ENCODE results near the gene CANT1. TPM values are rescaled to one million over a fixed set of nuclear protein-coding genes. Genes with fewer than 3 reads are reported as not detected.
"Not testable (repeated sequence)": the region's sequence is repeated elsewhere in the genome, so short reads cannot be mapped to it uniquely, and the experiment has no call there.

The CANT1 gene
- total RNA-seq, 2 experiments from 2014 or later = 63.3 to 65.4 TPM

GRCh38 chr17:78972507-78973105 lies 37.0 kb downstream of the CANT1 start:
- no peak overlapping the region for H3K4me3 Mint-ChIP-seq
- peaks cover 13% of the 10 kb centered on the region for H3K4me1 Mint-ChIP-seq (ENCODE audit: low read depth)
- H3K9me3 Mint-ChIP-seq = no peaks in the 10 kb centered on the region
- H3K36me3 Mint-ChIP-seq = no peaks in the 10 kb centered on the region
- intact Hi-C loops (cut with micrococcal nuclease) = no loop called here
- CTCF ChIA-PET = interaction anchor here (0.6 to 6.6 kb wide), 7 partner anchors 14 to 475 kb away, joined by 3 to 89 read pairs (median 10); no protein-coding TSS in a partner anchor
- DNase-seq = no peak
- POLR2A ChIA-PET = interaction anchor here (1.6 kb wide), 1 partner anchor 107 kb away, joined by 4 read pairs; no protein-coding TSS in a partner anchor
- no peak overlapping the region for H3K27ac Mint-ChIP-seq
- H3K27me3 Mint-ChIP-seq = no peaks in the 10 kb centered on the region

- Mint-ChIP-seq H3K4me1 (ENCODE audit: low read depth) (peaks cover 6% of the 10 kb centered on the region), H3K36me3 (no peaks in the 10 kb centered on the region), H3K27me3 (no peaks in the 10 kb centered on the region), H3K27ac (no peak overlapping the region), H3K4me3 (no peak overlapping the region), H3K9me3 (no peaks in the 10 kb centered on the region)
- intact Hi-C loops (cut with micrococcal nuclease) = loop anchor here (1.0 to 2.0 kb wide), 2 partner anchors 39 to 107 kb away; no protein-coding TSS in a partner anchor
- CTCF ChIA-PET = interaction anchor here (0.6 to 6.6 kb wide), 21 partner anchors 8 to 474 kb away, joined by 3 to 89 read pairs (median 5); partner anchors contain the start of gene LGALS3BP
- POLR2A ChIA-PET = interaction anchor here (1.6 kb wide), 1 partner anchor 106 kb away, joined by 4 read pairs; no protein-coding TSS in a partner anchor
- no peak for DNase-seq
These were observed 37.6 kb downstream of the CANT1 start for GRCh38 chr17:78971756-78972506.

- Mint-ChIP-seq H3K27ac (peak overlapping the region; percentile 53), H3K4me3 (no peak overlapping the region), H3K36me3 (no peaks in the 10 kb centered on the region), H3K9me3 (no peaks in the 10 kb centered on the region), H3K27me3 (no peaks in the 10 kb centered on the region), H3K4me1 (ENCODE audit: low read depth) (peaks cover 6% of the 10 kb centered on the region)
- POLR2A ChIA-PET = interaction anchor here (1.6 kb wide), 1 partner anchor 105 kb away, joined by 4 read pairs; no protein-coding TSS in a partner anchor
- intact Hi-C loops (cut with micrococcal nuclease) = loop anchor here (1.0 to 2.0 kb wide), 2 partner anchors 38 to 106 kb away; no protein-coding TSS in a partner anchor
- CTCF ChIA-PET = interaction anchor here (0.8 to 6.6 kb wide), 20 partner anchors 9 to 474 kb away, joined by 3 to 89 read pairs (median 5); partner anchors contain the start of gene LGALS3BP
- peak; percentile 85 for DNase-seq
These were observed 38.5 kb downstream of the CANT1 start for GRCh38 chr17:78970834-78971755.

GRCh38 chr17:78969865-78970264 lies 39.7 kb downstream of the CANT1 start:
- Mint-ChIP-seq H3K27ac (no peak overlapping the region), H3K27me3 (no peaks in the 10 kb centered on the region), H3K4me1 (ENCODE audit: low read depth) (peaks cover 6% of the 10 kb centered on the region), H3K4me3 (no peak overlapping the region), H3K36me3 (no peaks in the 10 kb centered on the region), H3K9me3 (no peaks in the 10 kb centered on the region)
- intact Hi-C loops (cut with micrococcal nuclease) = loop anchor here (2.0 kb wide), 1 partner anchor 37 kb away; no protein-coding TSS in a partner anchor
- POLR2A ChIA-PET = no interaction called here
- CTCF ChIA-PET = interaction anchor here (1.4 to 6.6 kb wide), 4 partner anchors 29 to 107 kb away, joined by 3 to 89 read pairs (median 8); no protein-coding TSS in a partner anchor
- no peak for DNase-seq

DNA sequence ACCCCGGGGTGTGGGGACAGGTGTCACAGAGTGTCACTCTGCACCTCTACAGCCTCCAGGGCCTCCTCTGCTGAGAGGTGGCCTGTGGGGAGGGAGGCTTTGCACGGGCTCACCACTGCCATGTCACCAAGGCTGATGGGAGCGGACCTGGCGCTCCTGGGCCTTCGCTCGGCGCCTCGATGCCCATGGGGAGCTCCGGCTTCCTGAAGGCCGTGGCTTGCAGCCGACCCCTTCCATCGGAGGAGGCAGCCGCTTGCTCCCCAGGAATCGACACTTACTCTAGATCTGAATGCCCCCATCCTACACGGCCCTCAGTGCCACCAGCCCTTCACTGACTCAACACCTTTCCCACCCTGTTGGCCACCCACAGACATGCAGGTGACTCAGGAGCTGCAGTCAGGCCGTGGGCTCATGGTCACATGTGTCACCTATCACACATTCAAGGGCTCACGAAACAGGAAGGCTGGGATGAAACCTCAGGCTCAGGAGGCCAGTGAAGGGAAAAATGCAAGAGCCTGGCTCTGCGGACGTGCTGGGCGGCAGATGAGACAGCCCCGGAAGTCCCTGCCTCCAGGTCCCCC lies 41.7 kb downstream of the CANT1 start:
- Mint-ChIP-seq H3K27me3 (no peaks in the 10 kb centered on the region), H3K4me3 (no peak overlapping the region), H3K4me1 (ENCODE audit: low read depth) (peaks cover 6% of the 10 kb centered on the region), H3K36me3 (no peaks in the 10 kb centered on the region), H3K9me3 (no peaks in the 10 kb centered on the region), H3K27ac (no peak overlapping the region)
- POLR2A ChIA-PET = no interaction called here
- intact Hi-C loops (cut with micrococcal nuclease) = no loop called here
- no peak for DNase-seq
- CTCF ChIA-PET = interaction anchor here (6.6 kb wide), 1 partner anchor 102 kb away, joined by 89 read pairs; no protein-coding TSS in a partner anchor

- POLR2A ChIA-PET = no interaction called here
- Mint-ChIP-seq H3K27me3 (no peaks in the 10 kb centered on the region), H3K9me3 (no peaks in the 10 kb centered on the region), H3K4me3 (no peak overlapping the region), H3K27ac (no peak overlapping the region), H3K36me3 (no peaks in the 10 kb centered on the region), H3K4me1 (ENCODE audit: low read depth) (peaks cover 6% of the 10 kb centered on the region)
- intact Hi-C loops (cut with micrococcal nuclease) = no loop called here
- no peak for DNase-seq
- CTCF ChIA-PET = interaction anchor here (6.6 kb wide), 1 partner anchor 101 kb away, joined by 89 read pairs; no protein-coding TSS in a partner anchor
These were observed 42.5 kb downstream of the CANT1 start for GRCh38 chr17:78966910-78967600.

DNA sequence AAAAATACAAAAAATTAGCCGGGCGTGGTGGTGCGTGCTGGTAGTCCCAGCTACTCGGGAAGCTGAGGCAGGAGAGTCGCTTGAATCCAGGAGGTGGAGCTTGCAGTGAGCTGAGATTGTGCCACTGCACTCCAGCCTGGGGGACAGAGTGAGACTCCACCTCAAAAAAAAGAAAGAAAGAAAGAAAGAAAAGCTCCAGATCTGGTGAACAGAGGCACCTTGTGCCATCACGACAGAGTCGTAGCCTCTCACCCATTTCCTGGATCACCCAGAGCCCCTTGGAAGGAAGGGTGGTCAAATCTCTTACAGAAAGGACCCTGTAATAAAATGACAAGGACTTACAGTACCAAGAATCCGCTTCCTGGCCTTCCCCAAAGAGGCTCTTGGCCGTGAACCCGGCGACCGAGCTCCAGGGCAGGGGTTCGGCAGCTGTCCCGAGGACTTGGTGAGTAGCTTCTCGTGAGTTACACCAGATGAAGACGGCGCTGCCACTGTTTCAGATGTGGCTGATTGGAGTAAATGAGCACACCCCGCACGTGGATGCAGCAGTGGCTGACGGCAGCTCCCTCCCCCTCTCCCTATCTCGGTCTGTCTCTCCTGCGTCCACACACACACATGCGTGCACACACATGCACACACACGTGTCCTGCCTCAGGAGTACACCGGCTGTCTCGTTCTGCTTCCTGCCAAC lies 43.3 kb downstream of the CANT1 start:
- CTCF ChIA-PET = interaction anchor here (0.6 to 6.6 kb wide), 3 partner anchors 75 to 101 kb away, joined by 7 to 89 read pairs (median 14); no protein-coding TSS in a partner anchor
- DNase-seq = no peak

DNA sequence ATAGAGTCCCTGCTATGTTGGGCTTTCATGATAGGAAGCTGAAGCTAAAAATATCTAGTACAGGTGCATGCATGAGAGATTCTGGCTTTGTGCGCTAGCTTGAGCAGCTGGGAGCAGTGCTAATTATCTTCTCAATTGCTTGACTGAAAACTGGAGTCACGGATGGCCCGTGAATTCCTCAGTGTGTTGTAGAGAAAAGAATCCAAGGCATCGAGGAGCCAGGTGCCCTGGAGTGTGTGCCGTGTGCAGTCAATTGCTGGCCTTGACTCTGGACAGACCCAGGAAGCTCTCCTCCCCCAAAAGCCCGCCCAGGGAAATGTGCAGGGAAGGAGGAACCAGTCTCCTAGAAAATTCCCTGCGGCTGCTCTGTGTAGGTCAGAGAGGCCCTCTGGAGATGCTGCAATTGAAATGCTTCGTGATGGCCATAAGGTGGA lies 44.1 kb downstream of the CANT1 start:
- CTCF ChIA-PET = interaction anchor here (0.6 to 2.3 kb wide), 3 partner anchors 20 to 100 kb away, joined by 4 to 14 read pairs (median 7); no protein-coding TSS in a partner anchor
- POLR2A ChIA-PET = no interaction called here
- Mint-ChIP-seq H3K27me3 (no peaks in the 10 kb centered on the region), H3K4me1 (ENCODE audit: low read depth) (no peaks in the 10 kb centered on the region), H3K4me3 (no peak overlapping the region), H3K36me3 (no peaks in the 10 kb centered on the region), H3K9me3 (no peaks in the 10 kb centered on the region), H3K27ac (no peak overlapping the region)
- DNase-seq = no peak
- intact Hi-C loops (cut with micrococcal nuclease) = no loop called here

More for the DNA sequence above, 43.3 kb downstream of the CANT1 start:
- Mint-ChIP-seq H3K27ac (no peak overlapping the region), H3K4me3 (no peak overlapping the region), H3K27me3 (no peaks in the 10 kb centered on the region), H3K9me3 (no peaks in the 10 kb centered on the region), H3K36me3 (no peaks in the 10 kb centered on the region), H3K4me1 (ENCODE audit: low read depth) (peaks cover 4% of the 10 kb centered on the region)
- POLR2A ChIA-PET = no interaction called here
- intact Hi-C loops (cut with micrococcal nuclease) = no loop called here

- Mint-ChIP-seq H3K9me3 (no peaks in the 10 kb centered on the region), H3K27me3 (no peaks in the 10 kb centered on the region), H3K4me3 (no peak overlapping the region), H3K36me3 (no peaks in the 10 kb centered on the region), H3K27ac (no peak overlapping the region), H3K4me1 (ENCODE audit: low read depth) (no peaks in the 10 kb centered on the region)
- POLR2A ChIA-PET = interaction anchor here (0.6 kb wide), 1 partner anchor 1179 kb away, joined by 3 read pairs; no protein-coding TSS in a partner anchor
- intact Hi-C loops (cut with micrococcal nuclease) = no loop called here
- CTCF ChIA-PET = interaction anchor here (1.6 kb wide), 1 partner anchor 98 kb away, joined by 6 read pairs; no protein-coding TSS in a partner anchor
- no peak for DNase-seq
These were observed 46.2 kb downstream of the CANT1 start for GRCh38 chr17:78963378-78963777.

- H3K9me3 Mint-ChIP-seq; H3K27me3 Mint-ChIP-seq; POLR2A ChIA-PET; intact Hi-C loops (cut with micrococcal nuclease); H3K36me3 Mint-ChIP-seq; DNase-seq; H3K27ac Mint-ChIP-seq; H3K4me3 Mint-ChIP-seq; H3K4me1 Mint-ChIP-seq (ENCODE audit: low read depth): not testable (repeated sequence)
- CTCF ChIA-PET = interaction anchor here (1.6 kb wide), 1 partner anchor 97 kb away, joined by 6 read pairs; no protein-coding TSS in a partner anchor
These were observed 46.6 kb downstream of the CANT1 start for GRCh38 chr17:78962984-78963348.
